ENCODE results near the gene SYNE2.

- TF ChIP-seq CTCF (IDR thresholded peaks at IDR 0.05) (no peak), POLR2A (IDR thresholded peaks at IDR 0.05) (no peak)
These were observed 129.4 kb downstream of the SYNE2 start for GRCh38 chr14:63982156-63982555.
